K562 (cell line): Measurements from ENCODE around the gene SLC35G6. TPM values are rescaled to one million over a fixed set of nuclear protein-coding genes. Genes with fewer than 3 reads are reported as not detected.

Experiments
- BCOR ChIP-seq: fragments of 450-650 bp; IDR thresholded peaks from 2 replicates; pipeline ENCODE4 v1.6.1; 2016
- CREB1 ChIP-seq, 2 experiments: sonication (generic) in 1 of 2; formaldehyde crosslinking in 1 of 2; IDR thresholded peaks; 2 replicates each; pipeline versions ENCODE4 v1.6.1 to v1.8.0; 2012 to 2022; ENCODE audit warnings: inconsistent platforms in 1 of 2, mild to moderate bottlenecking in 1 of 2, missing genetic modification reagents in 1 of 2, moderate library complexity in 1 of 2
- HNRNPLL ChIP-seq: fragments of 200-400 bp; formaldehyde crosslinking; IDR thresholded peaks from 2 replicates; pipeline ENCODE4 v1.6.1; 2017; ENCODE audit warnings: low read length, low read depth, mild to moderate bottlenecking; ENCODE audit not compliant: poor library complexity, severe bottlenecking
- KAT7 ChIP-seq: sonication (generic); formaldehyde crosslinking; IDR thresholded peaks from 2 replicates; pipeline ENCODE4 v1.8.0; 2022; ENCODE audit warnings: missing genetic modification reagents, mild to moderate bottlenecking, borderline replicate concordance
- MCM2 ChIP-seq: fragments of 450-650 bp; IDR thresholded peaks from 2 replicates; pipeline ENCODE4 v1.6.1; 2017; ENCODE audit warnings: low read depth, mild to moderate bottlenecking
- MNT ChIP-seq, 2 experiments: fragments of 450-650 bp; conservative IDR thresholded peaks; 2 replicates each; pipeline ENCODE4 v1.6.1; 2017; ENCODE audit warnings: mild to moderate bottlenecking in 2 of 2, moderate library complexity in 2 of 2
- NR2F6 ChIP-seq: fragments of 450-650 bp; formaldehyde crosslinking; IDR thresholded peaks from 2 replicates; pipeline ENCODE4 v1.4.0; 2020; ENCODE audit warnings: mild to moderate bottlenecking
- ZBTB11 ChIP-seq, 3 experiments: fragments of 200-800 bp in 1 of 3; fragments of 250-450 bp in 1 of 3; fragments of 450-650 bp in 1 of 3; sonication (Bioruptor Pico) in 1 of 3; sonication (Bioruptor generic) in 1 of 3; formaldehyde crosslinking in 1 of 3; IDR thresholded peaks; 2 replicates each; pipeline versions ENCODE4 v1.6.1 to v1.8.0; 2016 to 2022; ENCODE audit warnings: mild to moderate bottlenecking in 2 of 3, missing genetic modification characterization in 2 of 3, missing compliant biosample characterization in 1 of 3, moderate library complexity in 1 of 3
- ZBTB33 ChIP-seq: sonication (generic); formaldehyde crosslinking; IDR thresholded peaks from 2 replicates; pipeline ENCODE4 v1.8.1; 2023; ENCODE audit warnings: mild to moderate bottlenecking, missing genetic modification reagents
- ZNF23 ChIP-seq: fragments of 250-450 bp; sonication (Bioruptor Pico); IDR thresholded peaks from 2 replicates; pipeline ENCODE4 v1.4.0; 2020; ENCODE audit warnings: mild to moderate bottlenecking
- ZNF24 ChIP-seq: fragments of 450-650 bp; IDR thresholded peaks from 2 replicates; pipeline ENCODE4 v1.6.1; 2016
- ZNF384 ChIP-seq: IDR thresholded peaks from 2 replicates; pipeline ENCODE4 v1.6.1; 2012; ENCODE audit warnings: low read depth, low read length, improper control_type of control experiment
- ZNF512 ChIP-seq: IDR thresholded peaks from 2 replicates; pipeline ENCODE4 v1.6.1; 2016; ENCODE audit warnings: missing genetic modification characterization, missing compliant biosample characterization
- polyA plus RNA-seq, 8 experiments: library from polyadenylated mRNA; depleted of rRNA in 4 of 8; stranded (reverse) in 5 of 8; unstranded in 3 of 8; fragments of >200 nt; fragmentation: Nextera tagmentation in 2 of 8; fragmentation: Illumina TruSeq in 1 of 8; extraction: Ambion mirVana in 2 of 8; extraction: Trizol in 1 of 8; gene quantifications; 2 replicates each; pipeline versions ENCODE4 v1.2.1 to v1.2.3, GENCODE V29; 2011 to 2014; ENCODE audit warnings: inconsistent platforms in 1 of 8, missing spikeins in 1 of 8
- total RNA-seq, 7 experiments: library from RNA; depleted of rRNA in 6 of 7; stranded (reverse); fragments of >200 nt in 6 of 7; fragmentation: Illumina TruSeq in 2 of 7; extraction: Trizol in 2 of 7; gene quantifications; 2 replicates each; pipeline versions ENCODE4 v1.2.1 to v1.2.3, GENCODE V29; 2011 to 2021; ENCODE audit warnings: low replicate concordance in 1 of 7

Gene SLC35G6
- total and polyA plus RNA-seq, 9 of the 15 experiments (the other 6 are each of a cell fraction or from before 2014, with no cell fraction given): not detected

GRCh38 chr17:7444682-7445618 is 36.3 kb upstream of the SLC35G6 start, which contains the start of gene CHRNB1 (continued):
- peak; percentile 84 for TF ChIP-seq ZBTB33 (CRISPR knock-in tag)
- TF ChIP-seq ZNF23 (CRISPR knock-in tag): no peak
- no peak for TF ChIP-seq ZNF384
- TF ChIP-seq ZNF24: no peak
- peak in 1 of 2 experiments; percentile 20; a peak in 1 of 4 replicates for TF ChIP-seq MNT (conservative IDR thresholded peaks at IDR 0.05)
- TF ChIP-seq CREB1 (IDR thresholded peaks at IDR 0.05): no peak
- TF ChIP-seq CREB1 (CRISPR knock-in tag; IDR thresholded peaks at IDR 0.05): 0 out of 2 replicates have a peak, but pooled peaks have one; percentile 33
- no peak for TF ChIP-seq KAT7
- TF ChIP-seq HNRNPLL: no peak
- no peak for TF ChIP-seq BCOR
- no peak for TF ChIP-seq MCM2
- no peak for TF ChIP-seq ZBTB11 (CRISPR knock-in tag; IDR thresholded peaks at IDR 0.05)
- no peak for TF ChIP-seq ZNF512 (tag)
- TF ChIP-seq NR2F6: no peak
